Lung (tissue), 12 donors: ENCODE measurements around the gene ESYT1. TPM values are rescaled to one million over a fixed set of nuclear protein-coding genes. Genes with fewer than 3 reads are reported as not detected.

ENCODE experiments used
- ATAC-seq: fragments of 200-7000 bp; cut with Tn5 transposase; one replicate; pipeline ENCODE4 v1.9.1; 2020; ENCODE audit warnings: moderate number of reproducible peaks; ENCODE audit not compliant: insufficient read depth, low FRiP score
- DNase-seq, 3 donors: peaks; one replicate each; pipeline ENCODE4 v3.0.0-alpha.2; 2013 to 2017
- H3K27ac ChIP-seq, 2 donors: one replicate each; pipeline ENCODE4 v1.5.1; 2013; ENCODE audit warnings: mild to moderate bottlenecking in 2 of 2, moderate library complexity in 2 of 2, control low read depth in 1 of 2, inconsistent platforms in 1 of 2, low read depth in 1 of 2, low read length in 1 of 2
- H3K27me3 ChIP-seq, 3 donors: one replicate each; pipeline ENCODE4 v1.5.1; 2013; ENCODE audit warnings: low read length in 2 of 3; ENCODE audit not compliant: control insufficient read depth in 3 of 3, insufficient read depth in 3 of 3
- H3K36me3 ChIP-seq, 4 donors: one replicate each; pipeline ENCODE4 v1.5.1; 2013; ENCODE audit warnings: low read length in 4 of 4, mild to moderate bottlenecking in 1 of 4, moderate library complexity in 1 of 4; ENCODE audit not compliant: control insufficient read depth in 4 of 4, insufficient read depth in 4 of 4
- H3K4me1 ChIP-seq, 5 donors: one replicate each; pipeline ENCODE4 v1.5.1; 2013; ENCODE audit warnings: low read length in 5 of 5, mild to moderate bottlenecking in 2 of 5, moderate library complexity in 1 of 5; ENCODE audit not compliant: control insufficient read depth in 5 of 5, insufficient read depth in 5 of 5
- H3K4me3 ChIP-seq: one replicate; pipeline ENCODE4 v1.5.1; 2013; ENCODE audit warnings: mild to moderate bottlenecking, control low read depth, moderate library complexity
- H3K9ac ChIP-seq, 2 donors: one replicate each; pipeline ENCODE4 v1.5.1; 2013; ENCODE audit warnings: low read length in 2 of 2, control low read depth in 1 of 2; ENCODE audit not compliant: insufficient read depth in 1 of 2
- H3K9me3 ChIP-seq, 4 donors: one replicate each; pipeline ENCODE4 v1.5.1; 2013; ENCODE audit warnings: low read length in 3 of 4, mild to moderate bottlenecking in 1 of 4, moderate library complexity in 1 of 4; ENCODE audit not compliant: control insufficient read depth in 4 of 4, insufficient read depth in 3 of 4
- WGBS, 2 donors: extraction: QIAGEN DNeasy Blood & Tissue Kit; methylation state at CpG; one replicate each; pipeline ENCODE4 v1.1.7; 2013; 5-methylcytosine and 5-hydroxymethylcytosine counted together
- polyA plus RNA-seq, 2 donors: library from polyadenylated mRNA; stranded (reverse); fragments of 200-250 nt; gene quantifications; one replicate each; pipeline ENCODE4 v1.2.1, GENCODE V29; 2013
- total RNA-seq, 2 donors: library from RNA; depleted of rRNA in 1 of 2; stranded (reverse); fragments of >200 nt in 1 of 2; gene quantifications; one replicate each; pipeline ENCODE4 v1.2.1, GENCODE V29; 2014 to 2021
- TF ChIP-seq, protein P1 (sequence below): IDR thresholded peaks from 2 replicates; pipeline ENCODE4 v1.5.1; 2012; ENCODE audit warnings: mild to moderate bottlenecking; ENCODE audit errors: control extremely low read depth, extremely low read depth
- donor health status: control.
- donor health status: control.
- donor health status: Bipolar disorder and iron deficiency.
- donor health status: healthy.
- donor health status: DM: yes; HTN: yes; CAD: no.

ESYT1 gene
- total and polyA plus RNA-seq, 4 donors, result 23.5 to 131 (median 64.2) TPM

DNA sequence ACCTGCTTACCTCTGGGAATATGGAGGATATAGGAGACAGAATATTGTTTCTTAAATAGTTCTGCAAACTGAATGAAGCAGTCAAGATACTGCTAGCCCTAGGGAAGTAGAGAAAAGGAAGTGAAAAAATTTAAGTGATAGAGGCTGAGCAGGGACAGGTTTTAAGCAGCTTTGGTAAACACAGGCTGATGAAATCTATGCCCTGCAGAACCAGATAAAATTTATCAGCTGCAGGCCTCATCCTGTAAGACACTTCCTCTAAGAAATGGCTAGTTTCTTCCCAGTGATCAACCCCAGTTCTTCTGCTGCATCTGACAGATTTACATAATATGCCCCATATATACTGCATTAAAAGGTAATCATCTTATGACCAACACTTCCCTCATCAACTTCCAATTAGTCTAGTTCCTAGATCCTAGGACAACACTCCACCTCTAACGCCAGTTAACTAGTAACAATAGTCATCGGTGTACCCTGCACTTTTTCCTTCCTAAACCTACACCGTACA is 1.3 kb upstream of the ESYT1 start:
- WGBS, 2 donors, result 18 to 40% methylated on average over 3 of the region's 3 CpGs
- peak overlapping the region in 1 of 2 donors; percentile 84 for H3K9ac ChIP-seq
- TF ChIP-seq, protein P1, sequence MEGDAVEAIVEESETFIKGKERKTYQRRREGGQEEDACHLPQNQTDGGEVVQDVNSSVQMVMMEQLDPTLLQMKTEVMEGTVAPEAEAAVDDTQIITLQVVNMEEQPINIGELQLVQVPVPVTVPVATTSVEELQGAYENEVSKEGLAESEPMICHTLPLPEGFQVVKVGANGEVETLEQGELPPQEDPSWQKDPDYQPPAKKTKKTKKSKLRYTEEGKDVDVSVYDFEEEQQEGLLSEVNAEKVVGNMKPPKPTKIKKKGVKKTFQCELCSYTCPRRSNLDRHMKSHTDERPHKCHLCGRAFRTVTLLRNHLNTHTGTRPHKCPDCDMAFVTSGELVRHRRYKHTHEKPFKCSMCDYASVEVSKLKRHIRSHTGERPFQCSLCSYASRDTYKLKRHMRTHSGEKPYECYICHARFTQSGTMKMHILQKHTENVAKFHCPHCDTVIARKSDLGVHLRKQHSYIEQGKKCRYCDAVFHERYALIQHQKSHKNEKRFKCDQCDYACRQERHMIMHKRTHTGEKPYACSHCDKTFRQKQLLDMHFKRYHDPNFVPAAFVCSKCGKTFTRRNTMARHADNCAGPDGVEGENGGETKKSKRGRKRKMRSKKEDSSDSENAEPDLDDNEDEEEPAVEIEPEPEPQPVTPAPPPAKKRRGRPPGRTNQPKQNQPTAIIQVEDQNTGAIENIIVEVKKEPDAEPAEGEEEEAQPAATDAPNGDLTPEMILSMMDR, result no peak

DNA sequence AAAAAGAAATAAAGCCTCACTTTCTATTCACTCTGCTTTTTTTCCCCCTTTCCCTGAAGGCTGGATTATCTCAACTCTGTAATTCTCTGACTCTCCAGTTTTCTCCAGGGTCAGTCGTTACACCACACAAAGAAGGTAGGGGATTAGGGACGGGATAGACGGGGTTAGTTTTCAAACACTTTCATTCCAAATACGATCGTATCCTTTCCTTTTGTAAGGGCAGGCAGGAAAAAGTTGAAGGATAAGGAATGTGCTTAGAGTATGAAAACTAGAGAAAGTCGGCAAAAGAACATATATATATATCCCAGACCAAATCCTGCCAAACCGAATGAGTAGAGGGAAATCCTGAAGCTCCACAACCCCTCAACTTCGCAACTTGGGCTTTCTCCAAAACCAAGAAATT is 581 bp upstream of the ESYT1 start:
- Histone ChIP-seq H3K9ac (peak overlapping the region; percentile 27 to 84), H3K4me3 (no peak overlapping the region), H3K27ac (peak overlapping the region in 1 of 2 donors; percentile 82), H3K36me3 (peaks cover 0 to 24% (median 18%) of the 10 kb centered on the region in 4 donors), H3K27me3 (no peaks in the 10 kb centered on the region), H3K9me3 (no peaks in the 10 kb centered on the region), H3K4me1 (peaks cover 0 to 27% (median 13%) of the 10 kb centered on the region in 5 donors)
- no peak for ATAC-seq
- DNase-seq, result no peak
- TF ChIP-seq, protein P1, result no peak
- 0 to 1% methylated on average over 8 of the region's 8 CpGs for WGBS, 2 donors

More for the DNA sequence above, 1.3 kb upstream of the ESYT1 start:
- Histone ChIP-seq H3K4me3 (no peak overlapping the region), H3K4me1 (peaks cover 0 to 27% (median 17%) of the 10 kb centered on the region in 5 donors), H3K36me3 (peaks cover 0 to 17% (median 14%) of the 10 kb centered on the region in 4 donors), H3K27ac (peak overlapping the region; percentile 59 to 75), H3K27me3 (no peaks in the 10 kb centered on the region), H3K9me3 (no peaks in the 10 kb centered on the region)
- peak in 1 of 3 donors; percentile 27 for DNase-seq
- no peak for ATAC-seq

GRCh38 chr12:56128670-56129205 is 671 bp downstream of the ESYT1 start:
- H3K9ac ChIP-seq, result peak overlapping the region; percentile 50 to 82
- WGBS, 2 donors, result 0% methylated on average over 20 of the region's 20 CpGs
- peaks cover 8 to 33% (median 26%) of the 10 kb centered on the region in 4 donors for H3K36me3 ChIP-seq
- TF ChIP-seq, protein P1, result no peak
- ATAC-seq, result no peak
- H3K4me1 ChIP-seq, result peaks cover 0 to 27% (median 12%) of the 10 kb centered on the region in 5 donors
- no peaks in the 10 kb centered on the region for H3K27me3 ChIP-seq
- DNase-seq, result peak; percentile 50 to 60 (median 60)
- H3K4me3 ChIP-seq, result peak overlapping the region; percentile 77
- H3K27ac ChIP-seq, result peak overlapping the region; percentile 71 to 88
- no peaks in the 10 kb centered on the region for H3K9me3 ChIP-seq
